T-helper 2 cell treated with Interferon-gamma antibody and Interleukin-4, amounts not matched to agents 5 μg/mL and 100 μg/mL, for 36 hours (primary cell): ENCODE measurements around the gene CACNA1C.

ENCODE experiments used
- DNase-seq: peaks from one replicate; pipeline ENCODE4 v3.0.0; 2021; ENCODE audit warnings: low spot score
- H3K27ac Mint-ChIP-seq: one replicate; pipeline ENCODE4 v1.8.0; 2021; ENCODE audit warnings: mild to moderate bottlenecking, mixed read lengths
- H3K27me3 Mint-ChIP-seq: one replicate; pipeline ENCODE4 v1.8.0; 2021; ENCODE audit warnings: low read depth, mixed read lengths
- H3K36me3 Mint-ChIP-seq: one replicate; pipeline ENCODE4 v1.8.0; 2021; ENCODE audit warnings: low read depth, mixed read lengths
- H3K4me1 Mint-ChIP-seq: one replicate; pipeline ENCODE4 v1.8.0; 2021; ENCODE audit warnings: low read depth, mixed read lengths
- H3K4me3 Mint-ChIP-seq: one replicate; pipeline ENCODE4 v1.8.0; 2022; ENCODE audit warnings: mild to moderate bottlenecking, moderate library complexity, mixed read lengths
- H3K9me3 Mint-ChIP-seq: one replicate; pipeline ENCODE4 v1.8.0; 2021; ENCODE audit warnings: mixed read lengths

Gene CACNA1C

GRCh38 chr12:2294651-2295475, 242.1 kb downstream of the CACNA1C start:
- Mint-ChIP-seq H3K4me1 (peaks cover 7% of the 10 kb centered on the region), H3K27me3 (no peaks in the 10 kb centered on the region), H3K27ac (no peak overlapping the region), H3K36me3 (no peaks in the 10 kb centered on the region), H3K9me3 (no peaks in the 10 kb centered on the region), H3K4me3 (no peak overlapping the region)
- no peak for DNase-seq

DNA sequence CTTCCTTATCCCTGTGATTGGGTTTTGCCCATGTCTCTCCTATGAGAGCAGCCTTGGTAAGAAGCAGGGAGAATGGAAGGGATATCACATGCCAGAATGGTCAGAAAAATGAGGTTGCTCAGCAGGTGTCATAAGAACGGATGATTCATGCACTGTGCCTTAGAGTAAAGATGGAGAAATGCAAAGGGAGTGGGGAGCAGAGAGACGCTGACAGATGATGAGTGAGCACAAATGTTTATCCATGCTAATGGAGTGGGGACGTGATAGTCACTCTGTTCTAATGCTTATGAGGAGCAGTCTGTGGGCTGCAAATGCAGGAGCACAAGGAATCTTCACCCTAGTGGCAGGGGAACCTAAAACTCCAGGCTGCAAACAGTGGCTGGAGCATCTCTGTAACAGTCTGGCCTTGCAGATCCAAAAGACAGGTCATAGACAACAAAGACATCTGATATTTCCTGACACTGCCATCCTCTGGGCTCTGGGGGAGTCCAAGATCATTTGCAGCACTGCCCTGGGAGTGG, 243.2 kb downstream of the CACNA1C start:
- H3K9me3 Mint-ChIP-seq, result no peaks in the 10 kb centered on the region
- H3K4me3 Mint-ChIP-seq, result no peak overlapping the region
- DNase-seq, result no peak
- H3K27ac Mint-ChIP-seq, result no peak overlapping the region
- no peaks in the 10 kb centered on the region for H3K36me3 Mint-ChIP-seq
- peaks cover 7% of the 10 kb centered on the region for H3K4me1 Mint-ChIP-seq
- no peaks in the 10 kb centered on the region for H3K27me3 Mint-ChIP-seq

- no peak overlapping the region for H3K27ac Mint-ChIP-seq
- H3K27me3 Mint-ChIP-seq, result no peaks in the 10 kb centered on the region
- H3K4me1 Mint-ChIP-seq, result peaks cover 7% of the 10 kb centered on the region
- H3K4me3 Mint-ChIP-seq, result no peak overlapping the region
- H3K9me3 Mint-ChIP-seq, result no peaks in the 10 kb centered on the region
- no peaks in the 10 kb centered on the region for H3K36me3 Mint-ChIP-seq
- no peak for DNase-seq
Measured at GRCh38 chr12:2297004-2297403, 244.2 kb downstream of the CACNA1C start.

GRCh38 chr12:2297658-2298057, 244.9 kb downstream of the CACNA1C start:
- no peaks in the 10 kb centered on the region for H3K27me3 Mint-ChIP-seq
- H3K4me3 Mint-ChIP-seq, result no peak overlapping the region
- H3K4me1 Mint-ChIP-seq, result peaks cover 7% of the 10 kb centered on the region
- H3K9me3 Mint-ChIP-seq, result no peaks in the 10 kb centered on the region
- H3K27ac Mint-ChIP-seq, result no peak overlapping the region
- no peak for DNase-seq
- H3K36me3 Mint-ChIP-seq, result no peaks in the 10 kb centered on the region

GRCh38 chr12:2298556-2299200, 245.9 kb downstream of the CACNA1C start:
- H3K9me3 Mint-ChIP-seq, result no peaks in the 10 kb centered on the region
- H3K4me1 Mint-ChIP-seq, result peaks cover 7% of the 10 kb centered on the region
- no peak overlapping the region for H3K4me3 Mint-ChIP-seq
- no peaks in the 10 kb centered on the region for H3K27me3 Mint-ChIP-seq
- no peak for DNase-seq
- H3K36me3 Mint-ChIP-seq, result no peaks in the 10 kb centered on the region
- H3K27ac Mint-ChIP-seq, result no peak overlapping the region

DNA sequence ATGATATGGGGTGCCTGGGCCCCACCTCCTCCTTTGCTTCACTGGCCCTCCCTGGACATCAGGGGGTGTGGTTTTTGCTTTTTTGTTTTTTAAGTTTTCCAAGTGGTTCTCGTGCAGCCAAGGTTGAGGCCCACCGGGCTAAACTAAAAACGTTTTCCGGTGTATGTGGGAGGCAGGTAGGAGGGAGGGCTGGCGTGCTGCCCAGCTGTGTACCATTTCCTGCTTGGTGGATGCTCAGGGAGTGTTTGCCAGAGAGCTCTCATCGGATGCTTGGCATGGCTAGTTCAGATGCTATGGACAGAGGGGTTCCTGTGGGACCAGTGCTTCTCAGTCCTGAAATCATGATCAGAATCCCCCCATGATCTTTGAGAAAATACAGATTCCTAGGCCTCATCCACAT, 246.4 kb downstream of the CACNA1C start:
- Mint-ChIP-seq H3K27me3 (no peaks in the 10 kb centered on the region), H3K36me3 (no peaks in the 10 kb centered on the region), H3K27ac (no peak overlapping the region), H3K4me1 (peaks cover 7% of the 10 kb centered on the region), H3K9me3 (no peaks in the 10 kb centered on the region), H3K4me3 (no peak overlapping the region)
- no peak for DNase-seq

DNA sequence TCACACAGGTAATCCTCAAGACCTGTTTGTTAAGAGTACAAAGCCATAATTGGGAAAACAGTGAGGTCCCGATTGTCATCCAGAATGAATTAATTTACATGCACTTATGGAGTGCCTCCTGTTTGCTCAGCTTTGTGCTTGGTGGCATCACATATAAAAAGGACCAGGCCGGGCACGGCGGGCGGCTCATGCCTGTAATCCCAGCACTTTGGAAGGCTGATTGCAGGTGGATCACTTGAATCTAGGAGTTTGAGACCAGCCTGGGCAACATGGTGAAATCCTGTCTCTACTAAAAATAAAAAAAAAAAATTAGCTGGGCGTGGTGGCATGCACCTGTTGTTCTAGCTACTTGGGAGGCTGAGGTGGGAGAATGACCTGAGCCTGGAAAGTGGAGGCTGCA, 247.4 kb downstream of the CACNA1C start:
- peaks cover 3% of the 10 kb centered on the region for H3K4me1 Mint-ChIP-seq
- DNase-seq, result no peak
- no peaks in the 10 kb centered on the region for H3K9me3 Mint-ChIP-seq
- H3K27ac Mint-ChIP-seq, result no peak overlapping the region
- no peaks in the 10 kb centered on the region for H3K36me3 Mint-ChIP-seq
- H3K27me3 Mint-ChIP-seq, result no peaks in the 10 kb centered on the region
- H3K4me3 Mint-ChIP-seq, result no peak overlapping the region

DNA sequence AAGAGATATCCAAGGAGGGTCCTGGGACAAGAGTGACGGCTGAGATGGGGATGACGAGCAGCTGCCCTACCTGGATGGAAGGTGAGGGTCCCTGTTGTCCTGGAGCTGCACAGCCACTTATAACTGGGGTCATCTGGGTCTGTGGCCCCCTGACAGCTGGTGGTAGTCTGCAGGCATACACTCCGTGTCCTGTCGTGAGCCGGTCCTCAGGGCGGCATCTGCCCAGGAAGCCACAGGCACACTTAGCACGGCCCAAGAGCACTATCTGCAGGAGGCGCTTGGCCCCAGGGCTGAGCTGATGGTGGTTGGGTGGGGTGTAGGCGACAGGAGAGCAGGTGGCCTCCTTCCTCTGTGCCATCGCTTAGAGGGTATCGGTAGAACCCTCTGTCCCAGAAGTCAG, 248.1 kb downstream of the CACNA1C start:
- Mint-ChIP-seq H3K4me1 (peaks cover 2% of the 10 kb centered on the region), H3K4me3 (no peak overlapping the region), H3K9me3 (no peaks in the 10 kb centered on the region), H3K36me3 (no peaks in the 10 kb centered on the region), H3K27me3 (no peaks in the 10 kb centered on the region), H3K27ac (no peak overlapping the region)
- DNase-seq, result no peak

- H3K36me3 Mint-ChIP-seq, result no peaks in the 10 kb centered on the region
- no peaks in the 10 kb centered on the region for H3K27me3 Mint-ChIP-seq
- no peak overlapping the region for H3K27ac Mint-ChIP-seq
- no peak overlapping the region for H3K4me3 Mint-ChIP-seq
- no peak for DNase-seq
- no peaks in the 10 kb centered on the region for H3K9me3 Mint-ChIP-seq
- peaks cover 2% of the 10 kb centered on the region for H3K4me1 Mint-ChIP-seq
Measured at GRCh38 chr12:2301531-2302461, 249.0 kb downstream of the CACNA1C start.

DNA sequence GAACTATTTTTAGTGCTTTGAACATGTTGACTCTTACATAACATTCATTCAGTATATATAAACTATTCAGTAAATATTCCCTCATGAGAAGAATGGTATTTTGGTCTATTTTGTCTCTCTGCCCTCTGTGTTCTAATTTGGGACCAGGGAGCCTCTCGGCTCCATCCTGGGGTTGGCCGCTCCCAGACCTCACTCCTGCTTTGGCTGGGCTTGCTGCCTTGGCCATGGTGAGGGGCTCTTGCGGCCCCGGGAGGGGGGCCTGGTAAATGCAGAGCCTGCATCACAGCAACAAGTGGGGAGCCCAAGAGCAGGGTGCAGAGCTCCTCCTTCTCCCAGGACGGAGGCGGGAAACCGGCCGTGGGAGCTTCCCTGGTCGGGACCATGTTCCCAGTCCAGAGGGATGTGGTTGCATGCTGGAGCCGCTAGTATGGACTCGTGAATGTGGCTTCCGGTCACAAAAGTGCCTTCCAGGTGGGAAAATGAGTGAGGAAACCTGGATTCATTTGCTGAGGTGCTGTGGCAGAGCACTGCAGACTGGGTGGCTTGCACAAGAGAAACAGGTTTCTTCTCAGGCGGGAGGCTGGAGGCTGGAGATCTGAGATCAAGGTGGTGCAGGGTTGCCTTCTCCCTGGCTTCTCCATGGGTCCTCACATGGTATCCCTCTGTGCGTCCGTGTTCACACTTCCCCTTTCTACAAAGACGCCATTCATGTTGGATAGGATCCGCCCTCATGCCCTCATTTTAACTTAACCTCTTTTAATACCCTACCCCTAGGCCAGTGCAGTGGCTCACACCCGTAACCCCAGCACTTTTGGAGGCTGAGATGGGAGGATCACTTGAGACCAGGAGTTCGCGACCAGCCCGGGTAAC, 250.2 kb downstream of the CACNA1C start:
- Mint-ChIP-seq H3K9me3 (no peaks in the 10 kb centered on the region), H3K27ac (no peak overlapping the region), H3K27me3 (no peaks in the 10 kb centered on the region), H3K4me1 (peaks cover 2% of the 10 kb centered on the region), H3K36me3 (no peaks in the 10 kb centered on the region), H3K4me3 (no peak overlapping the region)
- no peak for DNase-seq

DNA sequence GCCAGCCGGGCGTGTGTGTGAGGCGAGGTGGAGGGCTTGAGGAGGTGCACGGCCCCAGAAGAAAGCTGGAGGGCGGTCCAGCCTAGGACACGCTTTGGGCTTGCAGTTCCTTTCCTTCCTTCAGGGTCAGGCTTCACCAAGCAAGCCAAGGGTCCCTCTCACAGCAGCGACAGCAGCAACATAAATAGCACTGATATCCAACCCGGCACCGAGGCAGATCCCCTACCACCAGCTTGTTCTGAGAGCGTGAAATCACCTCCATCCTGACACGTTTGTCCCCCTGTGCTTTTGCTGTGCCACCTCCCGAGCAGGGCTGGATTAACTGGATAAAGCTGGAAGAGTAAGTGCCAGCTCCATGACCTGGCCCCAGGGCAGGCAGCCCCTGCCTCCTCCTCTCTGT, 251.4 kb downstream of the CACNA1C start:
- Mint-ChIP-seq H3K9me3 (no peaks in the 10 kb centered on the region), H3K4me3 (no peak overlapping the region)

DNA sequence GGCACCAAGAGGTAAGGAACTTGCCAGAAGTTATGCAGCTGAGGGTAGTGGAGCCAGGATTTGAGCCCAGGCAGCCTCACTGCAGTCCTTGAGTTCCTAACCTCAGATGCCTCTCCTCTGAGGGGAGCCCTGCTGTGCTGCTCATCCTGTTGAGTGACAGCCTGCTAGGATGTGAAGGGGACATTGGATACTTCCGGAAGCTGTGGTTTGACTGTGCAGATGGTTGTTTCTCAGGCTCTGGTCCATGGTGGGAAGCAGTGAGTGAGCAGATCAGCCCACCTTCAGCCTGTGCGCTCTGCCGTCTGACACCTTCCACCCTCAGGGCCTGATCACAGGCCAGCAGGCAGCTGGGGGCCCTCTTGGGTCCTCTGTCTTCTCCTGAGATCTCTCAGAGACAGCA, 253.2 kb downstream of the CACNA1C start:
- no peaks in the 10 kb centered on the region for H3K4me1 Mint-ChIP-seq
- H3K27ac Mint-ChIP-seq, result no peak overlapping the region
- no peaks in the 10 kb centered on the region for H3K36me3 Mint-ChIP-seq
- DNase-seq, result no peak
- peaks cover 6% of the 10 kb centered on the region for H3K27me3 Mint-ChIP-seq
- no peak overlapping the region for H3K4me3 Mint-ChIP-seq
- no peaks in the 10 kb centered on the region for H3K9me3 Mint-ChIP-seq

More for the DNA sequence above, 251.4 kb downstream of the CACNA1C start:
- Mint-ChIP-seq H3K4me1 (peaks cover 2% of the 10 kb centered on the region), H3K27ac (no peak overlapping the region), H3K36me3 (no peaks in the 10 kb centered on the region), H3K27me3 (peaks cover 6% of the 10 kb centered on the region)
- DNase-seq, result no peak

GRCh38 chr12:2306735-2307134, 253.9 kb downstream of the CACNA1C start:
- no peak for DNase-seq
- Mint-ChIP-seq H3K4me3 (no peak overlapping the region), H3K27me3 (peaks cover 6% of the 10 kb centered on the region), H3K9me3 (no peaks in the 10 kb centered on the region), H3K27ac (no peak overlapping the region), H3K36me3 (no peaks in the 10 kb centered on the region), H3K4me1 (no peaks in the 10 kb centered on the region)
